GM21447 (cell line): ENCODE measurements around the gene CCL23.
"Not testable (repeated sequence)": the region's sequence is repeated elsewhere in the genome, so short reads cannot be mapped to it uniquely, and the experiment has no call there.

Experiments used
- ATAC-seq: cut with Tn5 transposase; IDR thresholded peaks from one replicate; pipeline ENCODE4 v1.9.1; 2021; ENCODE audit not compliant: unreplicated experiment

CCL23 gene

GRCh38 chr17:36004594-36005108, 13.1 kb downstream of the CCL23 start:
- no peak for ATAC-seq

- ATAC-seq, result no peak
Observed at GRCh38 chr17:36002631-36003030, 15.1 kb downstream of the CCL23 start.

- ATAC-seq, result no peak
Observed at GRCh38 chr17:36001862-36002603, 15.7 kb downstream of the CCL23 start.

- no peak for ATAC-seq
Observed at GRCh38 chr17:36001110-36001771, 16.5 kb downstream of the CCL23 start, which contains the start of gene CCL15. TSS of gene CCL15 (minus strand) at chr17:36001553. CDS start at chr17:36001492, 61 bp downstream.

- no peak for ATAC-seq
Observed at GRCh38 chr17:36000732-36001109, 17.1 kb downstream of the CCL23 start.

- ATAC-seq, result no peak
Observed at GRCh38 chr17:35998756-35999155, 19.0 kb downstream of the CCL23 start.

- no peak for ATAC-seq
Observed at GRCh38 chr17:35998018-35998545, 19.7 kb downstream of the CCL23 start.

GRCh38 chr17:35995346-35995745, 22.4 kb downstream of the CCL23 start:
- ATAC-seq, result not testable (repeated sequence)

- ATAC-seq, result no peak
Observed at GRCh38 chr17:35991075-35991474, 26.7 kb downstream of the CCL23 start.

GRCh38 chr17:35988164-35988563, 29.6 kb downstream of the CCL23 start:
- no peak for ATAC-seq

- ATAC-seq, result no peak
Observed at GRCh38 chr17:35986643-35987042, 31.1 kb downstream of the CCL23 start, which contains the start of gene CCL14. TSS of gene CCL14 (minus strand) at chr17:35986729. CDS start at chr17:35986649, 80 bp downstream.

GRCh38 chr17:35984140-35984539, 33.6 kb downstream of the CCL23 start:
- ATAC-seq, result no peak

- ATAC-seq, result no peak
Observed at GRCh38 chr17:35982409-35983191, 35.2 kb downstream of the CCL23 start.

GRCh38 chr17:35981908-35982330, 35.9 kb downstream of the CCL23 start:
- no peak for ATAC-seq

GRCh38 chr17:35981246-35981645, 36.5 kb downstream of the CCL23 start, which contains the start of gene CCL16:
TSS of gene CCL16 (minus strand) at chr17:35981497. CDS start at chr17:35981420, 77 bp downstream.
- ATAC-seq, result no peak

GRCh38 chr17:35978346-35978745, 39.4 kb downstream of the CCL23 start:
- no peak for ATAC-seq

GRCh38 chr17:35977509-35977908, 40.3 kb downstream of the CCL23 start:
- no peak for ATAC-seq

- ATAC-seq, result no peak
Observed at GRCh38 chr17:35973333-35974260, 44.2 kb downstream of the CCL23 start.

GRCh38 chr17:35972945-35973332, 44.8 kb downstream of the CCL23 start:
- ATAC-seq, result no peak

- ATAC-seq, result no peak
Observed at GRCh38 chr17:35972535-35972934, 45.2 kb downstream of the CCL23 start.
